Ectodermal cell (in vitro differentiated cells): Measurements from ENCODE around the gene UTS2B.

Source experiments
- H3K27ac ChIP-seq: 2 replicates; pipeline ENCODE4 v1.7.0; 2013; ENCODE audit warnings: mild to moderate bottlenecking, low read depth, low read length; ENCODE audit not compliant: insufficient read depth, poor library complexity, severe bottlenecking
- H3K27me3 ChIP-seq: 2 replicates; pipeline ENCODE4 v1.7.0; 2013; ENCODE audit warnings: mild to moderate bottlenecking, low read length; ENCODE audit not compliant: insufficient read depth, control insufficient read depth, poor library complexity, severe bottlenecking
- H3K36me3 ChIP-seq: one replicate; pipeline ENCODE4 v1.7.0; 2013; ENCODE audit warnings: low read length; ENCODE audit not compliant: control insufficient read depth, insufficient read depth
- H3K4me1 ChIP-seq: one replicate; pipeline ENCODE4 v1.7.0; 2013; ENCODE audit warnings: low read length; ENCODE audit not compliant: control insufficient read depth, insufficient read depth
- H3K4me3 ChIP-seq: 2 replicates; pipeline ENCODE4 v1.7.0; 2013; ENCODE audit warnings: low read depth, low read length, control low read depth; ENCODE audit not compliant: insufficient read depth
- H3K9me3 ChIP-seq: 2 replicates; pipeline ENCODE4 v1.7.0; 2013; ENCODE audit warnings: mild to moderate bottlenecking, low read length, moderate library complexity; ENCODE audit not compliant: control insufficient read depth
- WGBS, 2 experiments: methylation state at CpG; one replicate each; pipeline ENCODE4 v1.1.7; 2013; ENCODE audit warnings: missing lambda C conversion rate in 2 of 2; 5-methylcytosine and 5-hydroxymethylcytosine counted together

The UTS2B gene

GRCh38 chr3:191303596-191303995 lies 26.7 kb downstream of the UTS2B start:
- Histone ChIP-seq H3K4me1 (no peaks in the 10 kb centered on the region), H3K36me3 (no peaks in the 10 kb centered on the region), H3K9me3 (no peaks in the 10 kb centered on the region), H3K27me3 (no peaks in the 10 kb centered on the region), H3K27ac (no peak overlapping the region), H3K4me3 (no peak overlapping the region)
- WGBS, 2 experiments, result 95 to 98% methylated on average over 3 of the region's 3 CpGs

GRCh38 chr3:191302451-191302850 lies 27.9 kb downstream of the UTS2B start:
- Histone ChIP-seq H3K4me3 (no peak overlapping the region), H3K36me3 (no peaks in the 10 kb centered on the region), H3K9me3 (no peaks in the 10 kb centered on the region), H3K27me3 (no peaks in the 10 kb centered on the region), H3K4me1 (no peaks in the 10 kb centered on the region), H3K27ac (no peak overlapping the region)
- 92 to 96% methylated on average over 1 of the region's 2 CpGs for WGBS, 2 experiments

- H3K4me1 ChIP-seq, result no peaks in the 10 kb centered on the region
- WGBS, 2 experiments, result 71 to 95% methylated on average over 5 of the region's 5 CpGs
- H3K27ac ChIP-seq, result no peak overlapping the region
- no peaks in the 10 kb centered on the region for H3K36me3 ChIP-seq
- no peak overlapping the region for H3K4me3 ChIP-seq
- H3K9me3 ChIP-seq, result no peaks in the 10 kb centered on the region
- H3K27me3 ChIP-seq, result no peaks in the 10 kb centered on the region
These were observed 28.4 kb downstream of the UTS2B start for GRCh38 chr3:191301782-191302411.

GRCh38 chr3:191301017-191301416 lies 29.3 kb downstream of the UTS2B start:
- Histone ChIP-seq H3K36me3 (no peaks in the 10 kb centered on the region), H3K9me3 (no peaks in the 10 kb centered on the region), H3K27ac (no peak overlapping the region), H3K27me3 (no peaks in the 10 kb centered on the region), H3K4me1 (no peaks in the 10 kb centered on the region), H3K4me3 (no peak overlapping the region)
- 100% methylated on average over 1 of the region's 1 CpG for WGBS, 2 experiments

GRCh38 chr3:191300422-191300821 lies 29.9 kb downstream of the UTS2B start:
- no peaks in the 10 kb centered on the region for H3K27me3 ChIP-seq
- WGBS, 2 experiments, result 79% methylated on average over 1 of the region's 1 CpG
- no peaks in the 10 kb centered on the region for H3K36me3 ChIP-seq
- no peaks in the 10 kb centered on the region for H3K4me1 ChIP-seq
- H3K9me3 ChIP-seq, result no peaks in the 10 kb centered on the region
- no peak overlapping the region for H3K27ac ChIP-seq
- H3K4me3 ChIP-seq, result no peak overlapping the region

- no peaks in the 10 kb centered on the region for H3K4me1 ChIP-seq
- no peak overlapping the region for H3K27ac ChIP-seq
- H3K4me3 ChIP-seq, result no peak overlapping the region
- no peaks in the 10 kb centered on the region for H3K36me3 ChIP-seq
- H3K9me3 ChIP-seq, result no peaks in the 10 kb centered on the region
- no peaks in the 10 kb centered on the region for H3K27me3 ChIP-seq
These were observed 31.5 kb downstream of the UTS2B start for GRCh38 chr3:191298846-191299245.

GRCh38 chr3:191296041-191296541 lies 34.2 kb downstream of the UTS2B start:
- H3K9me3 ChIP-seq, result no peaks in the 10 kb centered on the region
- no peaks in the 10 kb centered on the region for H3K36me3 ChIP-seq
- no peaks in the 10 kb centered on the region for H3K27me3 ChIP-seq
- no peak overlapping the region for H3K4me3 ChIP-seq
- no peak overlapping the region for H3K27ac ChIP-seq
- H3K4me1 ChIP-seq, result no peaks in the 10 kb centered on the region
- WGBS, 2 experiments, result 87 to 94% methylated on average over 4 of the region's 4 CpGs

GRCh38 chr3:191294291-191294690 lies 36.0 kb downstream of the UTS2B start:
- H3K4me3 ChIP-seq, result no peak overlapping the region
- no peaks in the 10 kb centered on the region for H3K9me3 ChIP-seq
- 94 to 100% methylated on average over 1 of the region's 1 CpG for WGBS, 2 experiments
- no peaks in the 10 kb centered on the region for H3K27me3 ChIP-seq
- H3K4me1 ChIP-seq, result no peaks in the 10 kb centered on the region
- no peak overlapping the region for H3K27ac ChIP-seq
- no peaks in the 10 kb centered on the region for H3K36me3 ChIP-seq

GRCh38 chr3:191292243-191293015 lies 37.9 kb downstream of the UTS2B start:
- Histone ChIP-seq H3K27me3 (no peaks in the 10 kb centered on the region), H3K36me3 (no peaks in the 10 kb centered on the region), H3K4me1 (no peaks in the 10 kb centered on the region), H3K4me3 (no peak overlapping the region), H3K27ac (no peak overlapping the region), H3K9me3 (no peaks in the 10 kb centered on the region)
- 96 to 98% methylated on average over 4 to 5 of the region's 5 CpGs for WGBS, 2 experiments

- Histone ChIP-seq H3K4me1 (no peaks in the 10 kb centered on the region), H3K36me3 (no peaks in the 10 kb centered on the region), H3K27ac (no peak overlapping the region), H3K9me3 (no peaks in the 10 kb centered on the region), H3K4me3 (no peak overlapping the region), H3K27me3 (no peaks in the 10 kb centered on the region)
- WGBS, 2 experiments, result 96 to 98% methylated on average over 4 of the region's 4 CpGs
These were observed 39.9 kb downstream of the UTS2B start for GRCh38 chr3:191290311-191291025.
